ENCODE data around the gene LIMS2. TPM values are rescaled to one million over a fixed set of nuclear protein-coding genes. Genes with fewer than 3 reads are reported as not detected.

The LIMS2 gene
- total RNA-seq, 1 donor from 2014 or later = 3.8 TPM

DNA sequence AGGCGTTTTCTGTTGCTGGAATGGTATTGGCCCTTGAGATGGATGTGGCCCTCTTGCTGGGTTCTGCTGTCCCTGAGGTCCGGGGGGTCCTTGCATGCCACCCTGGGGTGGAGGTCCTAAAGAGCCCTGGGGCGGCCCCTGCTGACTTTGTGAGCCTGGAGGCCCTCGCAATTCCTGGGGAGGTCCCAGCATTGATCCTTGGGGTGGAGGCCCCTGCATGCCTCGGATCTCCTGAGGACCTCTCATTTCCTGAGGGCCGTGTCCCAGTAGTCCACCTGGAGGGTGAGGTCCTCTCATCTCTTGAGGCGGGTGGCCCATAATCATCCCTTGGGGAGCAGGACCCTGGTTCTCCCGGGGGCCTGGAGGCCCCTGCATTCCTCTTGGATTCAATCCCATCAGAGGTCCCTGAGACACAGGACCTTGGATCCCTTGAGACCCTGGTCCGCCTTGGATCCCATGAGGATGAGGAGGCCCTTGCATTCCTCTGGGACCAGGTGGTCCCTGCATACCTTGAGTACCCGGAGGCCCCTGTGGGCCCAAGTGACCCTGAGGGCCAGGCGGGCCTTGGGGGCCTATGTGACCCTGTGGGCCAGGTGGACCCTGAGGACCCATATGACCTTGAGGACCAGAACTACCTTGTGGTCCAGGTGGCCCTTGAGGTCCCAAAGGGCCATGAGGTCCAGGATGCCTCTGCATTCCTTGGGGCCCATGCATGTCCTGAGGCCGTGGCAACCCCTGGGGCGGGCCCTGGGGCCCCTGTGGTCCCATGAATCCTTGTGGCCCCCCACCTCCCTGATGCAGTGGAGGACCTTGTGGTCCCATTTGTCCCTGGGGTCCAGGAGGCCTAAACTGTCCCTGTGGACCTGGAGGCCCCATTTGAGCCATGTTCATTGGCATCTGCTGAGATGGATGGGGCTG is 44.2 kb upstream of the LIMS2 start:
- H3K36me3 Mint-ChIP-seq (ENCODE audit: low read depth, unreplicated experiment) = peaks cover 27% of the 10 kb centered on the region
- H3K27ac Mint-ChIP-seq (ENCODE audit: unreplicated experiment) = no peak overlapping the region
- no peak overlapping the region for H3K4me3 Mint-ChIP-seq (ENCODE audit: unreplicated experiment)
- H3K9me3 Mint-ChIP-seq (ENCODE audit: unreplicated experiment) = no peaks in the 10 kb centered on the region
- H3K27me3 Mint-ChIP-seq (ENCODE audit: unreplicated experiment) = peaks cover 2% of the 10 kb centered on the region
- TF ChIP-seq, protein P1, sequence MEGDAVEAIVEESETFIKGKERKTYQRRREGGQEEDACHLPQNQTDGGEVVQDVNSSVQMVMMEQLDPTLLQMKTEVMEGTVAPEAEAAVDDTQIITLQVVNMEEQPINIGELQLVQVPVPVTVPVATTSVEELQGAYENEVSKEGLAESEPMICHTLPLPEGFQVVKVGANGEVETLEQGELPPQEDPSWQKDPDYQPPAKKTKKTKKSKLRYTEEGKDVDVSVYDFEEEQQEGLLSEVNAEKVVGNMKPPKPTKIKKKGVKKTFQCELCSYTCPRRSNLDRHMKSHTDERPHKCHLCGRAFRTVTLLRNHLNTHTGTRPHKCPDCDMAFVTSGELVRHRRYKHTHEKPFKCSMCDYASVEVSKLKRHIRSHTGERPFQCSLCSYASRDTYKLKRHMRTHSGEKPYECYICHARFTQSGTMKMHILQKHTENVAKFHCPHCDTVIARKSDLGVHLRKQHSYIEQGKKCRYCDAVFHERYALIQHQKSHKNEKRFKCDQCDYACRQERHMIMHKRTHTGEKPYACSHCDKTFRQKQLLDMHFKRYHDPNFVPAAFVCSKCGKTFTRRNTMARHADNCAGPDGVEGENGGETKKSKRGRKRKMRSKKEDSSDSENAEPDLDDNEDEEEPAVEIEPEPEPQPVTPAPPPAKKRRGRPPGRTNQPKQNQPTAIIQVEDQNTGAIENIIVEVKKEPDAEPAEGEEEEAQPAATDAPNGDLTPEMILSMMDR (IDR thresholded peaks at IDR 0.05; ENCODE audit: unreplicated experiment) = no peak
- peaks cover 20% of the 10 kb centered on the region for H3K4me1 Mint-ChIP-seq (ENCODE audit: unreplicated experiment)
- no peak for DNase-seq (ENCODE audit: low spot score)

DNA sequence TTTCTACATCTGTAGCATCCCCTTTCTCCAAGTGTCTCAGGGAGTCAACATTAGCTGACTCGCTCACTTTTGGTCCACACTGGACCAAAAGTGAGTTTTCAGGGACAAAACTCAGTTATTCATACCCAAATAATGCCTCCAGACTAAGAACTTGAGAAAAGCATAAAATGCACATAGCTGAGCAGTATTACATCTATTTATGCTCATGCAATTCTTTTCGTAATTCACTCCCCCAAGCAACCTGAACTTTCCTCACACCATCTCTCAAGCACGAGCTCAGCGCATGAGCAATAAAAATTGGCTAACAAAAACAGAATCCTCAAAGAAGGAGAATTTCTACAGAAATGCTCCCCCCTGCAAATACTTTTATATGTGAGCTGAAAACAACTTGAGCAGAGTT is 42.9 kb upstream of the LIMS2 start:
- H3K4me3 Mint-ChIP-seq (ENCODE audit: unreplicated experiment) = no peak overlapping the region

DNA sequence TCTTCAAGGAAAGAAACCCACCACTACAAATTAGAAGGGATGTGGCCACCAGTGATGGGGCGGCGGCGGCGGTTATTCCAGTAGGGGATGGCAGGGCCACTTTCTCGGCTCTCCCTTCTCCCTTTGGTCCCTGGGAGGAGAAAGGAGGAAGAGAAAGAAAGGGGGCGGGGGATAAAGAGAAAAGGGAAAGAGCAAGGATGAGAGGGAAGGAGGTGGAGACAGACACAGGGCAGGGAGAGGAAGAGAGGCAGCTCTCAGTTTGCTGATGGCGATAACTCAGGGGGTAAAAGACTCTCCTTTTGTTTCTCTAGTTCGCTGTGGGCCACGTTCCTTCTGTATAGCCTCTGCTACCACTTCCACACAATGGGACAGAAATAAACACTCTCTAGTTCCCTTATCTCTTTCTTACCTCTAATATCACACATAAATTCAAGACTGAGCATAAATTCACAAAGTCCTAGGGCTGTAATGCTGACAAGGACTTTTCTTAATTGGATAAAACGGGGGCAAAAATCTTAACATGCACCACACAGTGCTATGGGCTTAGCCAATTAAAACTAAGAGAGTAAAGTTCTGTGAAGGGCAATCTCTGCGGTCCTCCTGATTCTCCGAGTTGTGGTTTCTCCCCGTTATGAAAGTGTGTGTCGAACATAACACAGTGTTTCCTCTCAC is 40.6 kb upstream of the LIMS2 start:
- no peaks in the 10 kb centered on the region for H3K9me3 Mint-ChIP-seq (ENCODE audit: unreplicated experiment)
- DNase-seq (ENCODE audit: low spot score) = no peak
- H3K27ac Mint-ChIP-seq (ENCODE audit: unreplicated experiment) = peak overlapping the region; percentile 42
- H3K4me3 Mint-ChIP-seq (ENCODE audit: unreplicated experiment) = no peak overlapping the region
- H3K27me3 Mint-ChIP-seq (ENCODE audit: unreplicated experiment) = no peaks in the 10 kb centered on the region
- H3K36me3 Mint-ChIP-seq (ENCODE audit: low read depth, unreplicated experiment) = peaks cover 16% of the 10 kb centered on the region
- TF ChIP-seq, protein P1 (IDR thresholded peaks at IDR 0.05; ENCODE audit: unreplicated experiment) = no peak
- peaks cover 15% of the 10 kb centered on the region for H3K4me1 Mint-ChIP-seq (ENCODE audit: unreplicated experiment)

More for the DNA sequence above, 42.9 kb upstream of the LIMS2 start:
- peaks cover 27% of the 10 kb centered on the region for H3K36me3 Mint-ChIP-seq (ENCODE audit: low read depth, unreplicated experiment)
- no peaks in the 10 kb centered on the region for H3K9me3 Mint-ChIP-seq (ENCODE audit: unreplicated experiment)
- peaks cover 20% of the 10 kb centered on the region for H3K4me1 Mint-ChIP-seq (ENCODE audit: unreplicated experiment)
- peaks cover 2% of the 10 kb centered on the region for H3K27me3 Mint-ChIP-seq (ENCODE audit: unreplicated experiment)
- peak overlapping the region; percentile 67 for H3K27ac Mint-ChIP-seq (ENCODE audit: unreplicated experiment)
- TF ChIP-seq, protein P1 (IDR thresholded peaks at IDR 0.05; ENCODE audit: unreplicated experiment) = no peak
- no peak for DNase-seq (ENCODE audit: low spot score)

DNA sequence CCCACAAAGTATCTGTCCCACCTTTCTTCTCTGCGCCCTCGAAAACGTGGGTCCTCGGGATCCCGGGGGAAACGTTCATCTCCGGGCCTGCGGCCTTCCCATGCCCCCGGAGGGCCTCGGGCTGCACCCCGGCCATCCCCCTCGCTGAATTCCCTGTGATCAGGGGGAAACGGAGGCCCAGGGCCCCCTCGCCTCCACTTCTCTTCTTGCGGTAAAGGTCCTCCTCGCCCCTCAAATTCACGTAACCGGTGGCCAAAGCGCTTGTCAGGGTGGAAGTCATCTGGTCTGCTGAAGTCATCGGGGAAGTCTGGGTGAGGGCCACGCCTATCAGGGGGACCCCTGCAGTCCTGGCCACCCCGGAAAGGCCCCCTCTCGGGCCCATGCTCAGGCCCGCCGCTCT is 38.2 kb upstream of the LIMS2 start:
- H3K4me1 Mint-ChIP-seq (ENCODE audit: unreplicated experiment) = peaks cover 36% of the 10 kb centered on the region
- TF ChIP-seq, protein P1 (IDR thresholded peaks at IDR 0.05; ENCODE audit: unreplicated experiment) = no peak
- H3K9me3 Mint-ChIP-seq (ENCODE audit: unreplicated experiment) = no peaks in the 10 kb centered on the region
- H3K27me3 Mint-ChIP-seq (ENCODE audit: unreplicated experiment) = no peaks in the 10 kb centered on the region
- DNase-seq (ENCODE audit: low spot score) = no peak
- no peak overlapping the region for H3K4me3 Mint-ChIP-seq (ENCODE audit: unreplicated experiment)
- peaks cover 20% of the 10 kb centered on the region for H3K36me3 Mint-ChIP-seq (ENCODE audit: low read depth, unreplicated experiment)
- H3K27ac Mint-ChIP-seq (ENCODE audit: unreplicated experiment) = no peak overlapping the region

DNA sequence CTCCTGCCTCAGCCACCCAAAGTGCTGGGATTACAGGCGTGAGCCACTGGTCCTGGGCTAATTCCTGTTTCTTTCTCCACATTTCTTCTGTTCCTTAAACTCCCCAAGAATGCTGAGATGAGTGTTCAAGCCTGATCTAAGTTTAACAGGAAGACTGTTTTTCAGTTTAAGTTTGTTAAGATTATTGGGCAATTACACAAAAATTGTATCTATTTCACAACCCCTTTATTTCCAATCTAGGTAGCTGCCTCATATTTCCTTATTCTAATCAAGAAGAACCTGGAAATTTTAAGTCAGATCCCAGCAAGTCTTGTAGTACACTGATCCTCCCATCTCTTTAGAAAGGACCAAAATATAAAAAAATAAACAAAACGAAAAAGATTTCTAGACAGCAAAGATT is 37.7 kb upstream of the LIMS2 start:
- Mint-ChIP-seq H3K27ac (ENCODE audit: unreplicated experiment) (no peak overlapping the region), H3K4me3 (ENCODE audit: unreplicated experiment) (no peak overlapping the region), H3K27me3 (ENCODE audit: unreplicated experiment) (no peaks in the 10 kb centered on the region), H3K4me1 (ENCODE audit: unreplicated experiment) (peaks cover 39% of the 10 kb centered on the region), H3K9me3 (ENCODE audit: unreplicated experiment) (no peaks in the 10 kb centered on the region), H3K36me3 (ENCODE audit: low read depth, unreplicated experiment) (peaks cover 17% of the 10 kb centered on the region)
- TF ChIP-seq, protein P1 (IDR thresholded peaks at IDR 0.05; ENCODE audit: unreplicated experiment) = no peak
- no peak for DNase-seq (ENCODE audit: low spot score)
